Fibroblast of pulmonary artery (primary cell): Measurements from ENCODE around the gene TBCEL.

ENCODE experiments used
- DNase-seq: peaks from one replicate; pipeline ENCODE4 v3.0.0-alpha.2; 2010; ENCODE audit warnings: low read depth
- H3K4me3 ChIP-seq: replicated peaks from 2 replicates; pipeline ENCODE4 v1.5.1; 2011; ENCODE audit warnings: low read depth, mild to moderate bottlenecking, control low read depth, low read length, moderate library complexity
- CTCF ChIP-seq: IDR thresholded peaks from 2 replicates; pipeline ENCODE4 v1.5.1; 2011; ENCODE audit warnings: mild to moderate bottlenecking, control low read depth, low read length, inconsistent platforms; ENCODE audit errors: missing control alignments

Gene TBCEL

GRCh38 chr11:121104312-121104762, 80.4 kb downstream of the TBCEL start:
- no peak for DNase-seq
- peak; percentile 4 for TF ChIP-seq CTCF
- H3K4me3 ChIP-seq = no peak overlapping the region

- peak; percentile 66 for DNase-seq
- TF ChIP-seq CTCF = no peak
- no peak overlapping the region for H3K4me3 ChIP-seq
Measured at GRCh38 chr11:121105063-121105480, 81.2 kb downstream of the TBCEL start.

DNA sequence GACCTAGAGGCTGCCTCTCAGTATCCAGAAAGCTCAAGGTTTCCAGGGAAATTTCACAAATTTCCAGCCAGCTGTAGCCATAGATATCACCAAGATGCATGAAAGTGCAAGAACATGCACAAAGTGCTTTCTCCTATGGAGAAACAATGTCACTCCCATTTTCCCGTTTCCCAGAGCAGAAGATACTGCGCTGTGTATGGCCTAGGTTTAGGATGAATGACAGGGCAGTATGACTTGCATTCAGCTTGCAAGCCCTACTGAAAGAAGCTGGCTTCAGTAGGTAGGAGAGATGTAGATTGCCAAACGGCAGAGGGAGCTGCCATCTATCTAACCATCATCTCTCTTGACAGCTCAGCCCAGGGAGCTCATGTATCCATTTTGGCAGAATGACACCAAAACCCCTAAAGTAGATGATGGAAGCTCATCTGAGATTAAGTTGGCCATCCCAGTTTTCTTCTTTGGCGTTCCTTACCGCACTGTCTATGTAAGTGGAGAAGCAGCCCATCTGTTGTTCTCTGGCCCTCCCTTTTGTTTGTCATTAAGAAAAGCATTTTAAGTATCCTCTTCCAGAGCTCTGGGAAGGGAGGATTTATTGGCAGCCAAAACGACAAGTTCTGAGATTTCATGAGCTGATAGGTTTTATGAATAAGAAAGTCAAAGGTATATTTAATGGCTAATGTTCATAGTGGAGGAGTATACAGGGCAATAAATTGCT, 81.7 kb downstream of the TBCEL start:
- H3K4me3 ChIP-seq = no peak overlapping the region
- TF ChIP-seq CTCF = no peak
- DNase-seq = no peak

DNA sequence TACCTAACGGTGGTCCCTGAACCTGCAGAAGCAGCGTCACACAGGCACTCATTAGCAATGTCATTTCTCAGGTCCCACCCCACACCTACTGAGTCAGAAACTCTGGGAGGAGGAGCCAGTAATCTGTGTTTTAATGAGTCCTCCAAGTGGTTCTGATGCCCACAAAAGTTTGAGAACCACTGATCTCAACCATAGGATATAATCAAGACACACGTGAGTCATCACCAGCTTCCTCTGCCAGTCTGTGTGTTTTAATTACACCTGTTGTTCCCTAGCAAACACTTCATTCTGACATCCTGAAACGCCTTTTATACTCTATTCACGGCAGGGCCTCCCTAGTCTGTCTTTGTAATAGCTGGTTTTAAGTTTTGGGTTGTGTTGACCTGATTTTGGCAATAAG, 82.9 kb downstream of the TBCEL start:
- no peak for DNase-seq
- no peak overlapping the region for H3K4me3 ChIP-seq
- TF ChIP-seq CTCF = no peak

DNA sequence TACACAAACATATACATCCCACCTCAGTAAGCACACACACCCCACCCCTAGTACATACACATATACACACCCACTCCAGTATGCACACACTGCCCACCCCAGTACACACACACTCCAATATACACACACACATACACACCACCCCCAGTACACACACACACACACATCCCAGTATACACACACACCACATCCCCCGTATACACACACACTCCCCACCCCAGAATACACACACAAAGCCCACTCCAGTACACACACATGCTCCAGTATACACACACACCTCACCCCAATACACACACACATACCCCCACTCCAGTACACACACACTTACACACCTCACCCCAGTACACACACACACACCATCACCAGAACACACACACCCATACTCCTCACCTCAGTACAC, 84.5 kb downstream of the TBCEL start:
- H3K4me3 ChIP-seq = no peak overlapping the region
- no peak for TF ChIP-seq CTCF
- DNase-seq = no peak

- H3K4me3 ChIP-seq = no peak overlapping the region
- no peak for TF ChIP-seq CTCF
- DNase-seq = no peak
Measured at GRCh38 chr11:121109471-121109870, 85.6 kb downstream of the TBCEL start.

DNA sequence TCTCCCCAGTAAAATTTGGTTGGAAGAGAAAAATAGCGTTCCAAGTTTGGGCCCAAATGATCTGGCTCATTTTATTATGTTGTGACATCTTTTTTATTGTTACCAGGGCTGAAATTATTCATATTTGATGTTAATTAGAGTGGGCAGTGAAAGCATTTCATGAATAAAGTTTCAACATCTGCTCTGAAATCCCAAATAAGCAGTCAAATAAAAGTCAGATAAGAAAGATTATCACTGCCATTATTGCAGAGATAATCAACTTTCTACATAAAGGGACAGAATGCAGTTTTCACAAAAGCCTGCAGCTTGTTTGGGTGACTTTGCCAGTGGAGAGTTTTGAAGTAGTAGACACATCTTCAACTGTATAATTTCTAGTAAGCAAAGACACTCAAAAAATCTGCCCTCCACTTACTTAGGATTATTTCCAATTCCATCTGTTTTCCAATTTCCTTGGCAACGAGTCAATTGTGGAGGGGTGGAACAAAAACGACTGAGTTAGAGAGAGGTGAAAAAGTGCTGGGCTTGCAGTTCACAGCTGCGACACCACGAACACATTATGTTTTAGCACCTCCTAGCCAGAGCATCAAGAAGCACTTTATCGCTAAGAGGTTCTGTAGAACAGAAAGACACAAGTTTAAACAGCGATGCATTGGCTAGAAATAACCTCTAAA, 86.1 kb downstream of the TBCEL start:
- DNase-seq = no peak
- no peak overlapping the region for H3K4me3 ChIP-seq
- TF ChIP-seq CTCF = no peak
